ENCODE measurements around the gene COQ10A. TPM values are rescaled to one million over a fixed set of nuclear protein-coding genes. Genes with fewer than 3 reads are reported as not detected.

COQ10A gene
- total RNA-seq, 1 experiment from 2014 or later = 3.8 TPM

DNA sequence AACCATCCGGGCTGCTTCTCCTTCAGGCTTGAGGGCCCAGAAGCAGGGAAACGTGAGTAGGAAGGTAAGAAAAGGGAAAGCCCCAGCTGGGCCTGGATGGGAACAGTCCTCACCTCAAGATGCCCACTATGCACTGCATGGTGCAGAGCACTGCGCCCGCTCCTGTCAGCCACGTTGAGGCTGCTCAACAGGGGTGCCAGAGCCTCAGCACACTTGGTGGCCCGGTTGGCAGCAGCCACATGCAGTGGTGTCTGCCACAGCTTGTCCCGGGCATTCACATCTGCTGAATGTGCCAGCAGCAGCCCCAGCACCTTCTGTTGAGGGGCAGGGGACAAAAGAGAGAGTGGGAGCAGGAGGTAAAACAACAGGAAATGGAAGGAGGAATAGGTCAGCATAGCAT, 11.1 kb upstream of the COQ10A start:
- ChIA-PET POLR2A (interaction anchor here (3.8 kb wide), 1 partner anchor 33 kb away, joined by 28 read pairs; the partner anchor contains the start of genes NABP2 and RNF41), CTCF (interaction anchor here (0.5 to 3.5 kb wide), 4 partner anchors 11 to 138 kb away, joined by 3 to 24 read pairs (median 8); partner anchors contain the start of genes COQ10A, RNF41, RPL41 and ZC3H10)
- Mint-ChIP-seq H3K27ac (ENCODE audit: low read depth, unreplicated experiment) (peak overlapping the region; percentile 8), H3K36me3 (ENCODE audit: insufficient read depth, unreplicated experiment) (peaks cover 50% of the 10 kb centered on the region), H3K9me3 (ENCODE audit: unreplicated experiment) (no peaks in the 10 kb centered on the region), H3K4me3 (ENCODE audit: unreplicated experiment) (no peak overlapping the region), H3K4me1 (ENCODE audit: insufficient read depth, unreplicated experiment) (peaks cover 14% of the 10 kb centered on the region), H3K27me3 (ENCODE audit: insufficient read depth, unreplicated experiment) (no peaks in the 10 kb centered on the region)
- TF ChIP-seq, protein P1, sequence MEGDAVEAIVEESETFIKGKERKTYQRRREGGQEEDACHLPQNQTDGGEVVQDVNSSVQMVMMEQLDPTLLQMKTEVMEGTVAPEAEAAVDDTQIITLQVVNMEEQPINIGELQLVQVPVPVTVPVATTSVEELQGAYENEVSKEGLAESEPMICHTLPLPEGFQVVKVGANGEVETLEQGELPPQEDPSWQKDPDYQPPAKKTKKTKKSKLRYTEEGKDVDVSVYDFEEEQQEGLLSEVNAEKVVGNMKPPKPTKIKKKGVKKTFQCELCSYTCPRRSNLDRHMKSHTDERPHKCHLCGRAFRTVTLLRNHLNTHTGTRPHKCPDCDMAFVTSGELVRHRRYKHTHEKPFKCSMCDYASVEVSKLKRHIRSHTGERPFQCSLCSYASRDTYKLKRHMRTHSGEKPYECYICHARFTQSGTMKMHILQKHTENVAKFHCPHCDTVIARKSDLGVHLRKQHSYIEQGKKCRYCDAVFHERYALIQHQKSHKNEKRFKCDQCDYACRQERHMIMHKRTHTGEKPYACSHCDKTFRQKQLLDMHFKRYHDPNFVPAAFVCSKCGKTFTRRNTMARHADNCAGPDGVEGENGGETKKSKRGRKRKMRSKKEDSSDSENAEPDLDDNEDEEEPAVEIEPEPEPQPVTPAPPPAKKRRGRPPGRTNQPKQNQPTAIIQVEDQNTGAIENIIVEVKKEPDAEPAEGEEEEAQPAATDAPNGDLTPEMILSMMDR (IDR thresholded peaks at IDR 0.05; ENCODE audit: unreplicated experiment) = no peak
- intact Hi-C loops (cut with micrococcal nuclease) = loop anchor here (2.0 kb wide), 1 partner anchor 65 kb away; no protein-coding TSS in a partner anchor
- no peak for DNase-seq (ENCODE audit: unreplicated experiment)
- BruUV-seq (replicated peaks) = no TSS peak

GRCh38 chr12:56256326-56256960, 10.3 kb upstream of the COQ10A start:
- TF ChIP-seq, protein P1 (IDR thresholded peaks at IDR 0.05; ENCODE audit: unreplicated experiment) = no peak
- ChIA-PET CTCF (interaction anchor here (0.6 to 3.5 kb wide), 13 partner anchors 10 to 208 kb away, joined by 3 to 24 read pairs (median 4); partner anchors contain the start of genes COQ10A, RNF41, RPL41 and ZC3H10), POLR2A (interaction anchor here (0.6 to 3.8 kb wide), 7 partner anchors 10 to 1265 kb away, joined by 3 to 28 read pairs (median 4); partner anchors contain the start of genes CNPY2, CS, NABP2 and RNF41)
- DNase-seq (ENCODE audit: unreplicated experiment) = peak; percentile 38
- Mint-ChIP-seq H3K27ac (ENCODE audit: low read depth, unreplicated experiment) (peak overlapping the region; percentile 8), H3K36me3 (ENCODE audit: insufficient read depth, unreplicated experiment) (peaks cover 44% of the 10 kb centered on the region), H3K4me3 (ENCODE audit: unreplicated experiment) (peak overlapping the region; percentile 84), H3K9me3 (ENCODE audit: unreplicated experiment) (no peaks in the 10 kb centered on the region), H3K4me1 (ENCODE audit: insufficient read depth, unreplicated experiment) (peaks cover 21% of the 10 kb centered on the region), H3K27me3 (ENCODE audit: insufficient read depth, unreplicated experiment) (no peaks in the 10 kb centered on the region)
- BruUV-seq (replicated peaks) = no TSS peak
- intact Hi-C loops (cut with micrococcal nuclease) = loop anchor here (2.0 kb wide), 1 partner anchor 66 kb away; no protein-coding TSS in a partner anchor

DNA sequence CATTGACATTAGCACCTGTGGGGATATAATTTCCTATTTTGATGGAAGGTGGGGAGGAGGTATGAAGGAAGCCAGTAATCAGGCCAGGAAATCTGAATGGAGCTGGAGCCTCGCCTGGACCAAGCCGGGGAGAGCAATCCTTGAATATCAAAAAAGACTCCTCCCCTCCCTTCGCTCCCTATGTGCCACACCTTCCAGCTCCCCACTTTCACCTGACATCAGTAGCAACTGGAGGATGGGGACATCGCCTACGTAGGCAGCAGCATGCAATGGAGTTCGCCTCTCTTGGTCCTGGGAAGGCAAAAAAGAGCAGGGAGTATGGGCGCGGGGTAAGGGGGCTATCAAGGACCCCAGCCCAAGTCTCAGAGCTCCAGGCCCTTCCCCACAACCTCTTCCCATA, 9.7 kb upstream of the COQ10A start:
- POLR2A ChIA-PET = interaction anchor here (0.6 to 3.8 kb wide), 7 partner anchors 9 to 1264 kb away, joined by 3 to 28 read pairs (median 4); partner anchors contain the start of genes CNPY2, CS, NABP2 and RNF41
- peaks cover 38% of the 10 kb centered on the region for H3K36me3 Mint-ChIP-seq (ENCODE audit: insufficient read depth, unreplicated experiment)
- TF ChIP-seq, protein P1 (IDR thresholded peaks at IDR 0.05; ENCODE audit: unreplicated experiment) = no peak

More for the DNA sequence above, 9.7 kb upstream of the COQ10A start:
- DNase-seq (ENCODE audit: unreplicated experiment) = no peak
- Mint-ChIP-seq H3K27ac (ENCODE audit: low read depth, unreplicated experiment) (peak overlapping the region; percentile 70), H3K4me3 (ENCODE audit: unreplicated experiment) (peak overlapping the region; percentile 84), H3K4me1 (ENCODE audit: insufficient read depth, unreplicated experiment) (peaks cover 27% of the 10 kb centered on the region), H3K27me3 (ENCODE audit: insufficient read depth, unreplicated experiment) (no peaks in the 10 kb centered on the region), H3K9me3 (ENCODE audit: unreplicated experiment) (no peaks in the 10 kb centered on the region)
- CTCF ChIA-PET = interaction anchor here (0.6 to 3.5 kb wide), 16 partner anchors 14 to 208 kb away, joined by 3 to 24 read pairs (median 4); partner anchors contain the start of genes RNF41, RPL41 and ZC3H10
- intact Hi-C loops (cut with micrococcal nuclease) = loop anchor here (2.0 kb wide), 1 partner anchor 66 kb away; no protein-coding TSS in a partner anchor
- no TSS peak for BruUV-seq (replicated peaks)
